HG03520 (cell line): Measurements from ENCODE around the gene PNMA5.
"Not testable (repeated sequence)": the region's sequence is repeated elsewhere in the genome, so short reads cannot be mapped to it uniquely, and the experiment has no call there.

Experiments used
- ATAC-seq: cut with Tn5 transposase; IDR thresholded peaks from one replicate; pipeline ENCODE4 v1.9.1; 2021; ENCODE audit warnings: mild to moderate bottlenecking, moderate library complexity; ENCODE audit not compliant: unreplicated experiment

PNMA5 gene

GRCh38 chrX:152993933-152994332, at the start of gene PNMA5:
TSS of gene PNMA5 (minus strand) at chrX:152994116. CDS start at chrX:152991598, 2,518 bp downstream.
- no peak for ATAC-seq

- no peak for ATAC-seq
These were observed 38.6 kb upstream of the PNMA5 start for GRCh38 chrX:153032397-153033118.

- ATAC-seq: no peak
These were observed 36.9 kb upstream of the PNMA5 start for GRCh38 chrX:153030801-153031200.

- ATAC-seq: no peak
These were observed 36.0 kb upstream of the PNMA5 start for GRCh38 chrX:153029875-153030274.

GRCh38 chrX:153029162-153029561, 35.2 kb upstream of the PNMA5 start:
- no peak for ATAC-seq

GRCh38 chrX:153028487-153028886, 34.6 kb upstream of the PNMA5 start:
- not testable (repeated sequence) for ATAC-seq

- not testable (repeated sequence) for ATAC-seq
These were observed 32.6 kb upstream of the PNMA5 start for GRCh38 chrX:153026501-153026900.

- no peak for ATAC-seq
These were observed 25.2 kb upstream of the PNMA5 start for GRCh38 chrX:153019166-153019565.

- not testable (repeated sequence) for ATAC-seq
These were observed 23.3 kb upstream of the PNMA5 start for GRCh38 chrX:153017174-153017573.

- ATAC-seq: no peak
These were observed 10.9 kb upstream of the PNMA5 start for GRCh38 chrX:153004780-153005179.

- no peak for ATAC-seq
These were observed 10.1 kb upstream of the PNMA5 start for GRCh38 chrX:153003981-153004380.

GRCh38 chrX:153002182-153002581, 8.3 kb upstream of the PNMA5 start:
- not testable (repeated sequence) for ATAC-seq

- no peak for ATAC-seq
These were observed 3.4 kb upstream of the PNMA5 start for GRCh38 chrX:152997337-152997736.

GRCh38 chrX:152992115-152992514, 1.8 kb downstream of the PNMA5 start:
- ATAC-seq: no peak

GRCh38 chrX:152991123-152991522, 2.8 kb downstream of the PNMA5 start:
- ATAC-seq: no peak

- ATAC-seq: no peak
These were observed 4.6 kb downstream of the PNMA5 start for GRCh38 chrX:152989292-152989658.

- ATAC-seq: no peak
These were observed 5.2 kb downstream of the PNMA5 start for GRCh38 chrX:152988536-152989291.

GRCh38 chrX:152987801-152988200, 6.1 kb downstream of the PNMA5 start:
- no peak for ATAC-seq

- not testable (repeated sequence) for ATAC-seq
These were observed 6.8 kb downstream of the PNMA5 start for GRCh38 chrX:152987156-152987555.

GRCh38 chrX:152985383-152985782, 8.5 kb downstream of the PNMA5 start:
- ATAC-seq: not testable (repeated sequence)

GRCh38 chrX:152968193-152968592, 25.7 kb downstream of the PNMA5 start:
- ATAC-seq: no peak

- no peak for ATAC-seq
These were observed 33.8 kb downstream of the PNMA5 start for GRCh38 chrX:152960115-152960514.
